Ascending aorta (tissue), 2 donors: ENCODE data around the gene NFE2L2. TPM values are rescaled to one million over a fixed set of nuclear protein-coding genes. Genes with fewer than 3 reads are reported as not detected.

Source experiments
- DNase-seq, 2 donors: peaks; one replicate each; pipeline ENCODE4 v3.0.0-alpha.2; 2019; ENCODE audit warnings: low spot score in 2 of 2
- H3K27ac ChIP-seq, 2 donors: fragments of 200-600 bp; sonication (generic); one replicate each; pipeline ENCODE4 v1.5.1; 2016 to 2017; ENCODE audit warnings: mild to moderate bottlenecking in 1 of 2
- H3K27me3 ChIP-seq: fragments of 200-600 bp; sonication (generic); one replicate; pipeline ENCODE4 v1.5.1; 2017
- H3K36me3 ChIP-seq, 2 donors: fragments of 200-600 bp; sonication (generic); one replicate each; pipeline ENCODE4 v1.5.1; 2016
- H3K4me1 ChIP-seq, 2 donors: fragments of 200-600 bp; sonication (generic); one replicate each; pipeline ENCODE4 v1.5.1; 2016 to 2017; ENCODE audit warnings: mild to moderate bottlenecking in 1 of 2
- H3K4me3 ChIP-seq, 2 donors: fragments of 200-600 bp; sonication (generic); one replicate each; pipeline ENCODE4 v1.5.1; 2016 to 2017; ENCODE audit warnings: mild to moderate bottlenecking in 1 of 2
- H3K9me3 ChIP-seq, 2 donors: fragments of 200-600 bp; sonication (generic); one replicate each; pipeline ENCODE4 v1.5.1; 2016
- intact Hi-C: fragments of 100-400 bp; cut with DNase I; formaldehyde crosslinking; loops from one replicate; pipeline ENCODE4 v1.15.1; 2023
- total RNA-seq: library from RNA; depleted of rRNA; stranded (reverse); fragments of >200 nt; gene quantifications from one replicate; pipeline ENCODE4 v1.1.0, GENCODE V29; 2016
- TF ChIP-seq, protein P1 (sequence below), 3 experiments: fragments of 200-600 bp in 2 of 3; fragments of 450-650 bp in 1 of 3; sonication (generic) in 2 of 3; IDR thresholded peaks; one replicate each; pipeline ENCODE4 v1.5.1; 2016 to 2019; ENCODE audit warnings: antibody characterized with exemption in 3 of 3, mild to moderate bottlenecking in 1 of 3, moderate library complexity in 1 of 3

The NFE2L2 gene
- total RNA-seq, 1 donor from 2014 or later = 99.3 TPM

DNA sequence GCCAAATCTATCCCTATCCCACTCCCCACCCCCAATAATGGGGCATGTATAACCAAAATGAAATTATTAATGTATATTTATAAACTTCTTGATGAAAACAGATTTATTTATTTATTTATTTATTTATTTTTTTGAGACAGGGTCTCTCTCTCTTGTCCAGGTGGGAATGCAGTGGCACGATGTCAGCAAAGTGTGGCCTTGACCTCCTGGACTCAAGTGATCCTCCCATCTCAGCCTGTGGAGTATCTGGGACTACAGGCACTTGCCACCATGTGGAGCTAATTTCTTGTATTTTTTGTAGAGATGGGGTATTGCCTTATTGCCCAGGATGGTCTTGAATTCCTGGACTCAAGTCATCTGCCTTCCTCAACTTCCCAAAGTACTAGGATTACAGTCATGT is 79.9 kb downstream of the NFE2L2 start:
- no peaks in the 10 kb centered on the region for H3K36me3 ChIP-seq
- no peak overlapping the region for H3K4me3 ChIP-seq
- no peak for DNase-seq
- H3K27me3 ChIP-seq = no peaks in the 10 kb centered on the region
- no peaks in the 10 kb centered on the region for H3K4me1 ChIP-seq
- TF ChIP-seq, protein P1, sequence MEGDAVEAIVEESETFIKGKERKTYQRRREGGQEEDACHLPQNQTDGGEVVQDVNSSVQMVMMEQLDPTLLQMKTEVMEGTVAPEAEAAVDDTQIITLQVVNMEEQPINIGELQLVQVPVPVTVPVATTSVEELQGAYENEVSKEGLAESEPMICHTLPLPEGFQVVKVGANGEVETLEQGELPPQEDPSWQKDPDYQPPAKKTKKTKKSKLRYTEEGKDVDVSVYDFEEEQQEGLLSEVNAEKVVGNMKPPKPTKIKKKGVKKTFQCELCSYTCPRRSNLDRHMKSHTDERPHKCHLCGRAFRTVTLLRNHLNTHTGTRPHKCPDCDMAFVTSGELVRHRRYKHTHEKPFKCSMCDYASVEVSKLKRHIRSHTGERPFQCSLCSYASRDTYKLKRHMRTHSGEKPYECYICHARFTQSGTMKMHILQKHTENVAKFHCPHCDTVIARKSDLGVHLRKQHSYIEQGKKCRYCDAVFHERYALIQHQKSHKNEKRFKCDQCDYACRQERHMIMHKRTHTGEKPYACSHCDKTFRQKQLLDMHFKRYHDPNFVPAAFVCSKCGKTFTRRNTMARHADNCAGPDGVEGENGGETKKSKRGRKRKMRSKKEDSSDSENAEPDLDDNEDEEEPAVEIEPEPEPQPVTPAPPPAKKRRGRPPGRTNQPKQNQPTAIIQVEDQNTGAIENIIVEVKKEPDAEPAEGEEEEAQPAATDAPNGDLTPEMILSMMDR (IDR thresholded peaks at IDR 0.05) = no peak
- intact Hi-C loops = no loop called here
- no peak overlapping the region for H3K27ac ChIP-seq
- H3K9me3 ChIP-seq = no peaks in the 10 kb centered on the region

DNA sequence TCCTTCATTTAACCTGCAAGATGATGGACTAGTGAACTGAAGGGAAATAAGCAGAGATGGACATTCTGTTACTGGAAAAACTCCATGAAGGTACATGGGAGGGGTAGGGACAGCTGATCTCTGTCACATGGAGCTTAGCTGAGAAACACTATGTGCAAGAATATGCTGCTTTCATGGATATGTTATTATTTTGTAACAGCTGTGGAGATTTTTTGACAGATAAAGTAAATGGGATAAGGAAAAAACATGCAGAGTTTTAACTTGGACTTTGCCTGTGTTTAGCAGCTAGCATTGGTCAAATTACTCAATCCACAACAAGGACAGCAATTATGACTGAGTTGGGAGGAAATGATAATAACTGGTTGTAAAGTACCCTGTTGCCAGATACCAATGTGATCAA is 80.7 kb downstream of the NFE2L2 start:
- Histone ChIP-seq H3K27ac (no peak overlapping the region), H3K4me3 (no peak overlapping the region), H3K4me1 (no peaks in the 10 kb centered on the region), H3K27me3 (no peaks in the 10 kb centered on the region), H3K9me3 (no peaks in the 10 kb centered on the region), H3K36me3 (no peaks in the 10 kb centered on the region)
- DNase-seq = no peak
- TF ChIP-seq, protein P1 (IDR thresholded peaks at IDR 0.05) = no peak
- intact Hi-C loops = no loop called here

Other genes starting within 250 kb of the NFE2L2 start
- 32.9 TPM for gene HNRNPA3, start 51.9 kb downstream of the NFE2L2 start, total RNA-seq
- 15.9 TPM for gene AGPS, start 128.0 kb upstream of the NFE2L2 start, total RNA-seq